ENCODE measurements around the gene LYZL1.
"Not testable (repeated sequence)": the region's sequence is repeated elsewhere in the genome, so short reads cannot be mapped to it uniquely, and the experiment has no call there.

Gene LYZL1

GRCh38 chr10:29263506-29263905 lies 25.4 kb upstream of the LYZL1 start:
- DNase-seq (ENCODE audit: low read depth): no peak

GRCh38 chr10:29265210-29265768 lies 23.6 kb upstream of the LYZL1 start:
- no peak for DNase-seq (ENCODE audit: low read depth)

GRCh38 chr10:29266641-29267040 lies 22.2 kb upstream of the LYZL1 start:
- no peak for DNase-seq (ENCODE audit: low read depth)

GRCh38 chr10:29268011-29268410 lies 20.9 kb upstream of the LYZL1 start:
- no peak for DNase-seq (ENCODE audit: low read depth)

- DNase-seq (ENCODE audit: low read depth): no peak
These were observed 19.4 kb upstream of the LYZL1 start for GRCh38 chr10:29269486-29269885.

- DNase-seq (ENCODE audit: low read depth): no peak
These were observed 18.0 kb upstream of the LYZL1 start for GRCh38 chr10:29270883-29271282.

- DNase-seq (ENCODE audit: low read depth): no peak
These were observed 17.0 kb upstream of the LYZL1 start for GRCh38 chr10:29271877-29272276.

GRCh38 chr10:29273478-29273877 lies 15.4 kb upstream of the LYZL1 start:
- DNase-seq (ENCODE audit: low read depth): no peak

GRCh38 chr10:29276251-29276850 lies 12.5 kb upstream of the LYZL1 start:
- DNase-seq (ENCODE audit: low read depth): no peak

GRCh38 chr10:29277296-29277695 lies 11.6 kb upstream of the LYZL1 start:
- DNase-seq (ENCODE audit: low read depth): no peak

- no peak for DNase-seq (ENCODE audit: low read depth)
These were observed 8.9 kb upstream of the LYZL1 start for GRCh38 chr10:29279779-29280487.

GRCh38 chr10:29280488-29280840 lies 8.4 kb upstream of the LYZL1 start:
- DNase-seq (ENCODE audit: low read depth): no peak

- DNase-seq (ENCODE audit: low read depth): no peak
These were observed 3.2 kb upstream of the LYZL1 start for GRCh38 chr10:29285624-29286051.

- DNase-seq (ENCODE audit: low read depth): no peak
These were observed 1.2 kb upstream of the LYZL1 start for GRCh38 chr10:29287635-29288034.

GRCh38 chr10:29291561-29291960 lies 2.7 kb downstream of the LYZL1 start:
- not testable (repeated sequence) for DNase-seq (ENCODE audit: low read depth)

- not testable (repeated sequence) for DNase-seq (ENCODE audit: low read depth)
These were observed 3.5 kb downstream of the LYZL1 start for GRCh38 chr10:29292406-29292805.

- DNase-seq (ENCODE audit: low read depth): no peak
These were observed 6.9 kb downstream of the LYZL1 start for GRCh38 chr10:29295813-29296212.

- DNase-seq (ENCODE audit: low read depth): no peak
These were observed 8.8 kb downstream of the LYZL1 start for GRCh38 chr10:29297678-29298077.

GRCh38 chr10:29301359-29301910 lies 12.6 kb downstream of the LYZL1 start:
- no peak for DNase-seq (ENCODE audit: low read depth)

- no peak for DNase-seq (ENCODE audit: low read depth)
These were observed 13.6 kb downstream of the LYZL1 start for GRCh38 chr10:29302499-29302898.

- no peak for DNase-seq (ENCODE audit: low read depth)
These were observed 15.6 kb downstream of the LYZL1 start for GRCh38 chr10:29304264-29304994.

GRCh38 chr10:29304995-29305335 lies 16.1 kb downstream of the LYZL1 start:
- no peak for DNase-seq (ENCODE audit: low read depth)

GRCh38 chr10:29306688-29307087 lies 17.8 kb downstream of the LYZL1 start:
- DNase-seq (ENCODE audit: low read depth): no peak

Data from stimulated activated CD8-positive, alpha-beta memory T cell treated with anti-CD3 and anti-CD28 coated beads, Interleukin-12 subunit alpha, Interleukin-12 subunit beta, amount 100 ng/mL, for 1 hour (primary cell).